Measurements from ENCODE around the gene GNG14. TPM values are rescaled to one million over a fixed set of nuclear protein-coding genes. Genes with fewer than 3 reads are reported as not detected.

Gene GNG14
- total and polyA plus RNA-seq, 2 donors (not counting 3 experiments of a cell fraction or from before 2014, with no cell fraction given): not detected

GRCh38 chr19:12689581-12690216 is 1.9 kb downstream of the GNG14 start:
- Histone ChIP-seq H3K27me3 (ENCODE audit: control insufficient read depth in 2 of 2, insufficient read depth in 2 of 2, low read length in 2 of 2) (no peaks in the 10 kb centered on the region), H4K20me1 (replicated peaks; ENCODE audit: control insufficient read depth, extremely low read depth, insufficient read depth, low read length) (no peaks in the 10 kb centered on the region), H3K27ac (ENCODE audit: insufficient read depth, low read depth, low read length) (no peak overlapping the region), H3K79me2 (ENCODE audit: control insufficient read depth, insufficient read depth, low read length) (no peaks in the 10 kb centered on the region), H3K9ac (replicated peaks; ENCODE audit: extremely low read depth, insufficient read depth, low read length) (no peak overlapping the region), H3K9me3 (replicated peaks; ENCODE audit: control insufficient read depth, insufficient read depth, low read length) (no peaks in the 10 kb centered on the region), H3K4me2 (ENCODE audit: insufficient read depth, low read length) (no peak overlapping the region), H3K36me3 (ENCODE audit: control insufficient read depth in 2 of 2, extremely low read depth in 1 of 2, insufficient read depth in 2 of 2, low read length in 2 of 2) (no peaks in the 10 kb centered on the region), H3K9me1 (replicated peaks; ENCODE audit: control insufficient read depth, extremely low read depth, insufficient read depth, low read length) (no peaks in the 10 kb centered on the region), H3K4me3 (replicated peaks in 1 of 3; ENCODE audit: insufficient read depth in 1 of 3, low read depth in 1 of 3, low read length in 3 of 3) (no peak overlapping the region), H3K4me1 (ENCODE audit: control insufficient read depth, extremely low read depth, insufficient read depth, low read length) (no peaks in the 10 kb centered on the region), H2AFZ (ENCODE audit: low read depth, low read length) (no peak overlapping the region)
- dilution Hi-C loops (cut with MboI; ENCODE audit: extremely low pct_ligation_motif_present, low sequenced_read_pairs): no loop called here
- TF ChIP-seq POLR2A (IDR thresholded peaks at IDR 0.05; ENCODE audit: low read depth, low read length): no peak
- TF ChIP-seq FOS (IDR thresholded peaks at IDR 0.05; ENCODE audit: borderline replicate concordance, insufficient read depth, low read length): no peak
- TF ChIP-seq CTCF (IDR thresholded peaks at IDR 0.05; ENCODE audit: extremely low read depth in 1 of 2, insufficient read depth in 1 of 2, low read depth in 1 of 2, low read length in 2 of 2): no peak
- TF ChIP-seq GATA2 (IDR thresholded peaks at IDR 0.05; ENCODE audit: insufficient read depth, insufficient read length, low read depth, low read length): no peak
- no peak for TF ChIP-seq POLR2AphosphoS5 (IDR thresholded peaks at IDR 0.05; ENCODE audit: insufficient read depth, low read depth, low read length)
- TF ChIP-seq MAX (IDR thresholded peaks at IDR 0.05; ENCODE audit: insufficient read depth, insufficient read length): no peak
- no peak for TF ChIP-seq MYC (IDR thresholded peaks at IDR 0.05; ENCODE audit: low read depth, low read length)
- TF ChIP-seq EZH2 (IDR thresholded peaks at IDR 0.05; ENCODE audit: borderline replicate concordance, low read depth, low read length, severe bottlenecking): no peak
- TF ChIP-seq JUN (IDR thresholded peaks at IDR 0.05; ENCODE audit: borderline replicate concordance, insufficient read depth, insufficient read length, low read depth): no peak
- no peak for FAIRE-seq
- CTCF ChIA-PET: no interaction called here
- POLR2A ChIA-PET: no interaction called here
- no TSS peak for BruUV-seq (replicated peaks)
- no peak for DNase-seq (ENCODE audit: low read depth, low spot score)
- intact Hi-C loops (cut with micrococcal nuclease): no loop called here

Measured in endothelial cell of umbilical vein (primary cell).